Measurements from ENCODE around the gene ATR.
"Not testable (repeated sequence)": the region's sequence is repeated elsewhere in the genome, so short reads cannot be mapped to it uniquely, and the experiment has no call there.

Gene ATR

DNA sequence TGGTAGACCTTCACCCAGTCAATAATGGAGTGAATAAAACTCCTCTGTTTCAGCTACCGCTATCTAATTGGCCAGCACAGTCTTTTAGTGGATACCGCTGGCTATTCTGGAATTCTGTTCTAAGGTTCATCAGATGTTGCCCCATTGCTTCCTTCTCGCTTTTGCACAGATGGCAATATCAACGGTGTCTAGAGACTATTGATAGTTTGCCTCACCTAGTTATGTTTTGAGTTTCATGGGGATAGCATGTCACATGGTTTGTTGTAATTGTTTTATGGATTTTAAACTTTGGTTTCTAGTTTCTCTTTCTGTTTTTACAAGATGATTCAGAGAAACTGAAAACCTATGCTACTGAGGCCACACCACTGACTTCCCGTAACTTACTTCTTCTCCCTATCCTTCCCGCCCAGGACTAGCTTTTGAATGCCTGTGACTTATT is 132.7 kb downstream of the ATR start:
- DNase-seq = no peak

DNA sequence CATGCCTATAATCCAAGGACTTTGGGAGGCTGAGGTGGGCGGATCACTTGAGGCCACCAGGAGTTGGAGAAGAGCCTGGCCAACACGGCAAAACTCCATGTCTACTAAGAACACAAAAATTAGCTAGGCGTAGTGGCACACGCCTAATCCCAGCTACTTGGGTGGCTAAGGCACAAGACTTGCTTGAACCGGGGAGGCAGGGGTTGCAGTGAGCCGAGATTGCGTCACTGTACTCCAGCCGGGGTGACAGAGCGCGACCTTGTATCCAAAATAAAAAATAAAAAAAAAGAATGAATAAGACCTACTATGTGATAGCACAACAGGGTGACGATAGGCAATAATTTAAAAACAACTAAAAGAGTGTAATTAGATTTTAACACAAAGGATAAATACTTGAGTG is 134.2 kb downstream of the ATR start:
- no peak for DNase-seq

DNA sequence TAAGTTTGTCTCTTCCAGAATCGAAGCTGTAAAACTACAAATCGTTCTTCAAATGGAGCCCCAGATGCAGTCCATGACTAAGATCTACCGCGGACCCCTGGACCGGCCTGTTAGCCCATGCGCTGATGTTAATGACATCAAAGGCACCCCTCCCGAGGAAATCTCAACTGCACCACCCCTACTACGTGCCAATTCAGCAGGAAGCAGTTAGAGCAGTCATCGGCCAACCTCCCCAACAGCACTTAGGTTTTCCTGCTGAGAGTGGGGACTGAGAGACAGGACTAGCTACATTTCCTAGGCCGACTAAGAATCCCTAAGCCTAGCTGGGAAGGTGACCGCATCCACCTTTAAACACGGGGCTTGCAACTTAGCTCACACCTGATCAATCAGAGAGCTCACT is 135.5 kb downstream of the ATR start:
- DNase-seq = not testable (repeated sequence)

DNA sequence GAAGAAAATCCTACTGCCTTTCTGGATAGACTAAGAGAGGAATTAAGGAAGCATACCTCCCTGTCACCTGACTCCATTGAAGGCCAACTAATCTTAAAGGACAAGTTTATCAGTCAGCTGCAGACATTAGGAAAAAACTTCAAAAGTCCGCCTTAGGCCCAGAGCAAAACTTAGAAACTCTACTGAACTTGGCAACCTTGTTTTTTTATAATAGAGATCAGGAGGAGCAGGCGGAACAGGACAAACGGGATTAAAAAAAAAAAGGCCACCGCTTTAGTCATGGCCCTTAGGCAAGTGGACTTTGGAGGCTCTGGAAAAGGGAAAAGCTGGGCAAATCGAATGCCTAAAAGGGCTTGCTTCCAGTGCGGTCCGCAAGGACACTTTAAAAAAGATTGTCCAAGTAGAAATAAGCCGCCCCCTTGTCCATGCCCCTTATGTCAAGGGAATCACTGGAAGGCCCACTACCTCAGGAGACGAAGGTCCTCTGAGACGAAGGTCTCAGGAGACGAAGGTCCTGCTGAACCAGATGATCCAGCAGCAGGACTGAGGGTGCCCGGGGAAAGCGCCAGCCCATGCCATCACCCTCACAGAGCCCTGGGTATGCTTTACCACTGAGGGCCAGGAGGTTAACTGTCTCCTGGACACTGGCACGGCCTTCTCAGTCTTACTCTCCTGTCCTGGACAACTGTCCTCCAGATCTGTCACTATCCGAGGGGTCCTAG is 138.9 kb downstream of the ATR start:
- not testable (repeated sequence) for DNase-seq

DNA sequence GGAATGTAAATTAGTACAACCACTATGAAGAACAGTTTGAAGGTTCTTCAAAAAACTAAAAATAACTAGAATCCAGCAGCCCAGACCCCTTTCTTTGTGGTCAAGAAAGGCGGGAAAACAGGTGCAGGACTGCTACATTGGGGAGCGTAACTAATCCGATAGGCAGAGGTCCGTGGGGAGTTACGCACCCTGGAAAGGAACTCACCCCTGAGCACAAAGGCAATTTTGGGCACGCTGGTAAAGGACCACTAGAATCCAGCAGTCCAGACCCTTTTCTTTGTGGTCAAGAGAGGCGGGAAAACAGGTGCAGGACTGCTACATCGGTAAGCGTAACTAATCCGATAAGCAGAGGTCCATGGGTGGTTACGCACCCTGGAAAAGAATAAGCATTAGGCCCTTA is 140.4 kb downstream of the ATR start:
- not testable (repeated sequence) for DNase-seq

DNA sequence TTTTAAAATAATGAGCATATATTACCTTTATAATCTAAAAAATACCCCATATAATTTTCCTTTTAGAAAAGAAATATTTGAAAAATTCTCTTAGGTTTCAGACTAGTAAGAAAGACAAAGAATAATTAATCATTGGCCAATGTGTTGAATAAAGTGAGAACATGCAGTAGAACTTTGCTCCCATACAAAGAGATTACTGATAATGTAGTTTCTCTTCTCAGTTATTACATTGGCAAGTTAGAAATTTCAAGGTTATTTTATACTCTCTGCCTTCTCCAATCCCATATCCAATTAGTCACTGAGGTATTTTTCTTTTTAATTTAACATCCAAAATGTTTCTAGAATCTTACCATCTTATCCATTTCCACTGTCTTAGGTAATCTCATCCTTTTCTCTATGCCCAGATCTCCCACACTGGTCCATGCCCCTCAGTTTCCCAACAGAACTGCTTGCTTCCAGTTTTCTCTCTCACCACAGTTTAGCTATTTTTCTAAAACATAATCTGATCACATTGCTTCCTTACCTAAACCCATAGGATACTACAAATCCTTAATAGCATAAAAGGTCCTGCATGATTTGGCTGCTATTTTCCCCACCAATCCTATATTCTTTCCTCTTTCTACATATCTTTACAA is 141.5 kb downstream of the ATR start:
- DNase-seq = no peak

DNA sequence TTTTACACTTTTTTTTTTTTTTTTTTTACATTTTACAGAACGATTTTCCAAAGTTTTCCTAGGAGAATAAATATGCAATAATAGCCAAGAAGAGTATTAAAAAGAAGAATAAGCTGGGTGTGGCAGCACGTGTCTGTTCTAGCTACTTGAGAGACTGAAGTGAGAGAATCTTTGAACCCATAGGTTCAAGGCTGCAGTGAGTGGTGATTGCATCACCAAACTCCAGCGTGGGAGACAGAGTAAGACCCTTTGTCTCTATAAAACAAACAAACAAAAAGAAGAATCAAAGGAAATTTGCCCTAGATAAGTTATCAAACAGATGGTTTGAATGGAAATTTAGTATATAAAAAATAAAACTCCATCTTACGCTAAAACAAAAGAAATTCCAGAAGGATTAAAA is 144.0 kb downstream of the ATR start:
- DNase-seq = no peak

DNA sequence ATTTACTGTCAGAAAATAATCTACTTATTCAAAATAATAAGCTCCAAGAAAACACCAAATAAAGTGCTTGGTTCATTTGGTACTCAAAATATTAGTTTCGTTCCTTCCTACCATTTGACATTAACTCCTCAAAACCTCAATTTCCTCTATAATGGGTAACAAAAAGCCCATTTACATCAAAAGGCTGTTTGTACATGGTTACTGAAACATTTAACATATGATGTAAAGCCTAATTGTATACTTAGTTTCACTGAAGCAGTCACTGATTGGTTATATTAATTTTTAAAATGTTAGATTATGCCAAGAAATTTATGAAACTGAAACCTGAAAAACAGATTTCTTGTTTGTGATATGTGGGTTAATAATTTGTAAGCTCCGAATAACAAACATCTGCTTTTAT is 145.4 kb downstream of the ATR start:
- no peak for DNase-seq

DNA sequence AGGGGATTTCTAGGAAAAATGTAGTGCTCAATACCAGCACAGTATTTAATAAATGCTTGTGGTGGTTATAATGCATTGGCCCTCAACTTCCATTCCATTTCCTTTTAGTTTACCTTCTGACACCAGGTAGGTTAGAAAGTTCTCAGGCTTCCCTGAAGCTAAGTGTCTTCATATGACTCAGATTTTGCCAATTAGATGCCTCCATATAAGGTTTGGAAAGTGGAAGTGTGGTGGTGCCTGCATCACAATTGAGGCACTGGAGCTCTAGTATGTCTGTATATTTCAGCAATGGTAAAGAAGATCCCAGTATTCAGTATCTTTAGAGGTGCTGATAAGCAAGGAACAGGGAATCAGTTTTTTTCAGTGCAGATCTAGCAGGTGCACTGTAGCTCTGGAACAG is 149.0 kb downstream of the ATR start:
- DNase-seq = no peak

DNA sequence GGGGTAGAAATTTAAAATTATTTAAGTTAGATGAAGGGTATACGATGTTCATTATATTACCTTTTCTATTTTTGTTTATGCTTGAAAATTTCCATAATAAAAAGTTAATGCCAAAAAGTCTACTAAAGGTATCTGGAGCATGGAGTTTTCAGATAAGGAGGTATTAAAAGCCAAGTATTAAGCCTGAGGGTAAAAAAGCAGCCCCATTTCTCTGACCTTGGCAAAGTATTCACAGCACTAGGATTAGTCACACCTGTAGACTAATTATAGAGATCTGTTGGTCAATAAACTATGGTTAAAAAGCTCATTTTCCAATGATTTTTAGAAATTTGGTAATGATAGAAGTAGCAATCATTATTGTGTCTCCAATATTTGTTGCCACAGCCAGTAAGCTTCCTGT is 153.8 kb downstream of the ATR start:
- DNase-seq = no peak

DNA sequence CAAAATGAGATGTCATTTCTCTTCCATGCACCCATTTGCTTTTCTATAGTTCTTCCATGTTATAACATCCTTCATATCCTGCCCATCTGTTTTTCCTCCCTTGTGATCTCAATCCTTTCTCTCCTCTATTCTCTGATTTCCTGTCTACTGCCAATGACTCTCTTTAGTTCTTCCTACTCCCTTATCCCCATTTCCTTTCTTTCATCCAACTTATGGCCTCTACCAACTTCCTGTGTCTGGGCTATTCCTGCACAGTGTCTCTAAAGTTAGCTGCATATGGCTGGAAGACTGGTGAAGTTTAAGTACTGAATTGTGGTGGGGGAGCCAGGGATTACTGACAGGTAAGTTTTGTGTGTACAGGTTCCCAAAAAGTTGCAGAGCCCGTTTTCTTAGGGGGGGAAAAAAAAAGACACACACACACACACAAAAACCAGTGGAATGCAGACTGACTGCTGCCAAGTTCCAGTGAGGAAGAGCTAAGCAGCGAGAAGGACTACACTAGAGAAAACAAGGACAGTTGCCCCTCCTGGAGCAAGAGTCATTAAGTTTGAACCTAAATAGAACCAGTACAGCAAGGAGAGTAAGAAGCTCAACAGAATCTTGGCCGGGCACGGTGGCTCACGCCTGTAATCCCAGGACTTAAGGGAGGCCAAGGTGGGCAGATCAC is 159.5 kb downstream of the ATR start:
- DNase-seq = no peak

DNA sequence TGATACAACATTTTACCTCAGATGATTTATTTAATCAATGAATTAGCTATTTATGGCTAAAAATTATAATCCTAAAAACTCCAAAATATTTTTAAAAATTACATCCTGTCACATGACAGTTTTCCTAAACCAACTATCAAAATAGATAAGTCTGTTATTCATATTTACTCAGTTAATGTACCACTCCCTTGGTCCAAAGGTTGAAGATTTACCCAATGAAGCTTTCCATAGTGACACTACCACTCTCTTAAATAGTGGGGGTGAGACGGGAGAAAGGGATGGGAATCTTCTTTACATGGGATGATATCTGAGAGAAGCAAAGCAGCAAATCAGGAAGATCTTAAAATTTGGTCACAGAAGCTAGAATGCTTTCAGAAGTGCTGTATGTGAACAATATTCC is 161.2 kb downstream of the ATR start:
- no peak for DNase-seq

DNA sequence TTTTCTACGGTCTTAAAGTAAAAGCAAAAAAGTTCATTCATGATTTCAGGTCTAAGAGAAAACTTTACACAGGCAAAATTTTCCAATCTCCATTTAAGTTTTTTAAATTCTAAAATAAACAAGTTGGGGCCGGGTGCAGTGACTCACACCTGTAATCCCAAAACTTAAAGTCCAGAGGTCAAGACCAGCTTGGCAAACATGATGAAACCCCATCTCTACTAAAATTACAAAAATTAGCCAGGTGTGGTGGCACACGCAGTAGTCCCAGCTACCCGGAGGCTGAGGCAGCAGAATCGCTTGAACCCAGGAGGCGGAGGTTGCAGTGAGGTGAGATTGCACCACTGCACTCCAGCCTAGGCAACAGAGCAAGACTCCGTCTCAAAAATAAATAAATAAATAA is 178.0 kb downstream of the ATR start:
- DNase-seq = not testable (repeated sequence)

Measured in stimulated activated CD8-positive, alpha-beta memory T cell treated with anti-CD3 and anti-CD28 coated beads, Interleukin-4, amount 100 ng/mL, for 48 hours (primary cell).